Kidney epithelial cell (primary cell): ENCODE results near the gene TRABD. TPM values are rescaled to one million over a fixed set of nuclear protein-coding genes. Genes with fewer than 3 reads are reported as not detected.
"Not testable (repeated sequence)": the region's sequence is repeated elsewhere in the genome, so short reads cannot be mapped to it uniquely, and the experiment has no call there.

Source experiments
- DNase-seq: peaks from one replicate; pipeline ENCODE4 v3.0.0-alpha.2; 2010; ENCODE audit warnings: low read depth
- H3K27me3 ChIP-seq: 2 replicates; pipeline ENCODE4 v1.6.0; 2011; ENCODE audit warnings: low read length; ENCODE audit not compliant: control insufficient read depth, insufficient read depth
- H3K36me3 ChIP-seq: 2 replicates; pipeline ENCODE4 v1.5.1; 2011; ENCODE audit warnings: low read length; ENCODE audit not compliant: control insufficient read depth, insufficient read depth
- H3K4me3 ChIP-seq: 2 replicates; pipeline ENCODE4 v1.5.1; 2011; ENCODE audit warnings: low read depth, mild to moderate bottlenecking, control low read depth, low read length
- total RNA-seq: library from RNA; depleted of rRNA; stranded (reverse); fragments of >200 nt; gene quantifications from 2 replicates; pipeline ENCODE4 v1.2.3, GENCODE V29; 2015
- TF ChIP-seq, protein P1 (sequence below): IDR thresholded peaks from 2 replicates; pipeline ENCODE4 v1.5.1; 2011; ENCODE audit warnings: mild to moderate bottlenecking, moderate library complexity, low read length, control low read depth, inconsistent platforms; ENCODE audit not compliant: insufficient read depth, poor library complexity, severe bottlenecking

Gene TRABD
- total RNA-seq, 1 donor from 2014 or later, result 60.2 TPM

DNA sequence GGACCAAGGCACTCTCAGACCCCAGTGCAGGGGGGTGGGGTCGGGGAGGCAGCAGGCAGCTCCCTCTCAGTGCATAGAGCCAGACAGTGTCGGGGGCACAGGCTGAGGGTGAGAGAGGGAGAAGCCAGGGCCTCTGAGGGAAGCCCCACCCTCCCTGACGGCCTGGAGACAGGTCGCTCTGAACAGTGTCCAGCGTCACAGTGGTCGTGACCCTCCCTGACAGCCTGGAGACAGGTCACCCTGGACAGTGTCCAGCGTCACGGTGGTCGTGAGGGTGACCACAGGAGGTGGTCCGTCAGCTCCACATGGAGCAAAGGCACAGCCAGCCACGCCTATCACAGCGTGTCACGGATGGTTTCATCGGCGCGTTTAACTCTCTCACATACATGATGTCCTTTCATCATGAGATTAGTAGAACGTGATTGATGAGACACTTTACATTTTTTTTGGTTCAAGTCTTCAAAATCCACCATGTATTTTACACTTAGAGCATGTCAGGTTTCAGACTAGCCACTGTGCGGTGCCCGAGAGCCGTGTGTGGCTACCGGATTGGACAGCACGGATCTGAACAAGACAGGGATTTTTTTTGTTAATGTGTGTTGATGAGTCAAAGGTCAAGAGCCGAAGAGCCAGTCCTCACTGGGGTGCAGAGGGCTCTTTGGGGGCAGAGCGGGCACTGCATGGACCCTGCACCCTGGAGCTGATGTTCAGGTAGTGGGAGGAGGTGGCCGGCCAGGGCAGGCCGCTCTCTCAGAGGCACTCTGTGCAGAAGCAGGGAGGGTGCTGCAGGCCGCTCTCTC lies 39.1 kb upstream of the TRABD start:
- no peaks in the 10 kb centered on the region for H3K36me3 ChIP-seq
- H3K4me3 ChIP-seq, result no peak overlapping the region
- no peak for DNase-seq
- TF ChIP-seq, protein P1, sequence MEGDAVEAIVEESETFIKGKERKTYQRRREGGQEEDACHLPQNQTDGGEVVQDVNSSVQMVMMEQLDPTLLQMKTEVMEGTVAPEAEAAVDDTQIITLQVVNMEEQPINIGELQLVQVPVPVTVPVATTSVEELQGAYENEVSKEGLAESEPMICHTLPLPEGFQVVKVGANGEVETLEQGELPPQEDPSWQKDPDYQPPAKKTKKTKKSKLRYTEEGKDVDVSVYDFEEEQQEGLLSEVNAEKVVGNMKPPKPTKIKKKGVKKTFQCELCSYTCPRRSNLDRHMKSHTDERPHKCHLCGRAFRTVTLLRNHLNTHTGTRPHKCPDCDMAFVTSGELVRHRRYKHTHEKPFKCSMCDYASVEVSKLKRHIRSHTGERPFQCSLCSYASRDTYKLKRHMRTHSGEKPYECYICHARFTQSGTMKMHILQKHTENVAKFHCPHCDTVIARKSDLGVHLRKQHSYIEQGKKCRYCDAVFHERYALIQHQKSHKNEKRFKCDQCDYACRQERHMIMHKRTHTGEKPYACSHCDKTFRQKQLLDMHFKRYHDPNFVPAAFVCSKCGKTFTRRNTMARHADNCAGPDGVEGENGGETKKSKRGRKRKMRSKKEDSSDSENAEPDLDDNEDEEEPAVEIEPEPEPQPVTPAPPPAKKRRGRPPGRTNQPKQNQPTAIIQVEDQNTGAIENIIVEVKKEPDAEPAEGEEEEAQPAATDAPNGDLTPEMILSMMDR, result peak; percentile 94
- peaks cover 13% of the 10 kb centered on the region for H3K27me3 ChIP-seq

DNA sequence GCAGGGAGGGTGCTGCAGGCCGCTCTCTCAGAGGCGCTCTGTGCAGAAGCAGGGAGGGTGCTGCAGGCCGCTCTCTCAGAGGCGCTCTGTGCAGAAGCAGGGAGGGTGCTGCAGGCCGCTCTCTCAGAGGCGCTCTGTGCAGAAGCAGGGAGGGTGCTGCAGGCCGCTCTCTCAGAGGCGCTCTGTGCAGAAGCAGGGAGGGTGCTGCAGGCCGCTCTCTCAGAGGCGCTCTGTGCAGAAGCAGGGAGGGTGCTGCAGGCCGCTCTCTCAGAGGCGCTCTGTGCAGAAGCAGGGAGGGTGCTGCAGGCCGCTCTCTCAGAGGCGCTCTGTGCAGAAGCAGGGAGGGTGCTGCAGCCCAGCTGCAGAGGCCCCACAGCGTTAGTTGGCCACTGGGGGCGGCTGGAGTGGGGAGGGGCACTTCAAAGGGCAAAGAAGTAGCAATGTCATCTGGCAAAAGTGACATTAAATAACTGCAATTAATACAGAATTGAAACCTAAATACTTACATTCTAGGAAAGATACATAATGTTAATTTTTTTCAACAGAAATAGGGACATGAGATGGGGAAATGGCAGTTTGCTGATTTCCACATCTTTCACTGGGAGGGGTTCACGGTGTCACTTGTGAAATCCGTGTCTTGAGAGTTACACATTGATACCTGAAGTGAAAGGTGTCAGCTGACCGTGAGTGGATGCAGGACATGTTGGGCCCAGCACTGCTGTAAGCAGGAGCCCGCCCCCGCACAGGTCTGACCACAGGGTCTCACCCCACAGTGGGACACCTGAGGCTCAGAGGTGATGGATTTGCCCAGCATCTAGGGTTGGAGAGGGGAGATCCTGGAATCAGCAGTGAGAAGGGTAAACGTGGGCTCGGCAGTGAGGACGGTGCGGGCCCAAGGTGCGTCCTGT lies 38.2 kb upstream of the TRABD start:
- not testable (repeated sequence) for H3K4me3 ChIP-seq

DNA sequence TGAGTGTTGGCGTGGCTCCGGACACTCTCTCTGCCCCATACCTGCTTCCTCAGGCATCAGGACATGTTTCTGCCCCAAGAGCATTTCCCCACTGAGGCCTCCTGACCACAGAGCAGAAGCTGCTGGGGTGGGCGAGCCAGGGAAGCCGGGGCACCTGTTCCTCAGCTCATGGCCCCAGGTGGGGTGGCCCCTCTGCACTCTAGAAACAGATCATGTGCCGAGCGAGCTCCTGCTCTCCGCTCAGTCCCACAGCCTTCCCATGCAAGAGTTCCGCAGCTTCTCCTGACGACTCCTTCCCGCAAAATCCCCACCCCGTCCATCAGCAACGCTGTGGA lies 37.6 kb upstream of the TRABD start:
- Histone ChIP-seq H3K27me3 (peaks cover 13% of the 10 kb centered on the region), H3K4me3 (no peak overlapping the region), H3K36me3 (no peaks in the 10 kb centered on the region)
- TF ChIP-seq, protein P1, result no peak
- DNase-seq, result no peak

More for the DNA sequence above, 38.2 kb upstream of the TRABD start:
- H3K36me3 ChIP-seq, DNase-seq: not testable (repeated sequence)
- H3K27me3 ChIP-seq, result peaks cover 13% of the 10 kb centered on the region

DNA sequence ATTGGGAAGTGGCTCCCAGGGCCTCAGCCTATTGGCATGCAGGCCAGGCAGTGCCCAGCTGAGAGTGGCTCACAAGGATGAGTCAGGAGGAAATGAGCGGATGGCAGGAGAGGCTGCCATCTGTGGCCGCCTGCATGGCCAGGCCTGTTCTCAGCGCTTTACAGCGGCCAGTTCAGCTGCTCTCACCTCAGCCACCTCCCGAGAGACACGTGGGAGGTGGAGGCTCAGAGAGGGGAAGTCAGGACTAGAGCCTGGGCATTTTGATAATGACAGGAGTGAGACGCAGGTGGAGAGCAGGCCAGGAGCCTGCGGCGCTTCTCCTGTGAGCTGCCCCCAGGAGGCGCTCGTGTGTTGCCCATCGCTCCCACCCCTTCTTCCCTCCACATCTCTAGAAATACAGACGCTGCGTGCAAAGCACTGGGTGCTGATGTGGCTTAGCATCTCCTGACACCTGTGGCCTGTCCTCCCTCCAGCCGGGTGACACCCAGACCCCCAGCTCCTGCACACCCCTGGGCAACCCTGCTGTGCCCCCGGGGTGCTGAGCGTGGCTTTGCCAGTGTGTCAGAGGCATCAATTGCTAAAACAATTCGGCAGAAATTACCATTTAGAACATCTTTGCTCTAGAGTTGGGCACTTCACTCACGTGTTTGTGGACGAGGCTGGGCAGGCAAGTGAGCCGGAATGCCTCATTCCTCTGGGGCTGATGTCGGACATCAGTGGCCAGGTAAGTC lies 36.6 kb upstream of the TRABD start:
- H3K27me3 ChIP-seq, result peaks cover 8% of the 10 kb centered on the region
- H3K36me3 ChIP-seq, result no peaks in the 10 kb centered on the region
- TF ChIP-seq, protein P1, result peak; percentile 91
- peak; percentile 55 for DNase-seq
- no peak overlapping the region for H3K4me3 ChIP-seq

DNA sequence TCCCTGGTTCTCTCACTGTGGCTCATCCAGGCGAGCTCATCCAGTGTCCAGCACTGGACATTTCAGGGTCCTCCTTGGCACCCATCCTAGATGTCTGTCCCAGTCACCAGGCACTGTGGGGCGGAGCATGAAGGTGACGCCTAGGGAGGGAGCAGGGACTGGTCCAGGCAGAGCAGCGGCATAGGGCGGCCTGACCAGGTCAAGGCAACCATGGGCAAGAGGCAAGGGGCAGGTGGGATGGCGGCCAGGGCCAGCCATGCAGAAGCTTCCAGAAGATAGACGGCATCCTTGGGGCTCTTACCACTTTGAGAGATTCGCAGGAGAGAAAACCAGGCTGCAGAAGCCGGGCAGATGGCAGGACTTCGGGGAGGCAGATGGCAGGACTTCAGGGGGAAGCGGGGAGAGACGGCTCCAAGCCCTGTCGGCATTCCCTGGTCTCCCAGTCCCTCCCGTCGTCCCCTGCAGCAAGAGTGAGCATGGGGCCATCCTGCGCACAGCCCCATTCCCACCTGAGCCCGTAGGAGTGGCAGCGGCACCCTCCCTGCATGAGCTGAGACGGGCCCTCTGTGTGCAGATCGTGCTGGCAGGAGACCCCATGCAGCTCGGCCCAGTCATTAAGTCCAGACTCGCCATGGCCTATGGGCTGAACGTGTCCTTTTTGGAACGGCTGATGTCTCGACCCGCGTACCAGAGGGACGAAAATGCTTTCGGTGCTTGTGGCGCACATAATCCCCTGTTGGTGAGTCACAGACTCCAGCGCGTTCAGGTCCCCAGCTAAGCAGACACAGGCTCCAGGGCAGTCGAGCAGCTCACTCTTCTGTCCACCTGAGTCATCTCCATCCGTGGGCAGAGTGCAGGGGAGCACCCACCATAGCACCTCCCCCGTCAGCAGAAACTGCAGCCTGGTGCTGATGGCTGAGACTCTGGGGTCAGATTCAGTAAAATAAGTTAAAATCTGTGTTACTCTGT lies 35.3 kb upstream of the TRABD start:
- Histone ChIP-seq H3K36me3 (no peaks in the 10 kb centered on the region), H3K27me3 (peaks cover 8% of the 10 kb centered on the region), H3K4me3 (no peak overlapping the region)
- DNase-seq, result no peak
- TF ChIP-seq, protein P1, result no peak
